ENCODE results near the gene SBF2. TPM values are rescaled to one million over a fixed set of nuclear protein-coding genes. Genes with fewer than 3 reads are reported as not detected.

SBF2 gene
- total RNA-seq, 1 donor from 2014 or later: 12.0 TPM

- ATAC-seq (ENCODE audit: low read depth) (no peak), DNase-seq (no peak)
- Mint-ChIP-seq H3K36me3 (ENCODE audit: low read depth) (no peaks in the 10 kb centered on the region), H3K27ac (no peak overlapping the region), H3K4me1 (peaks cover 9% of the 10 kb centered on the region), H3K4me3 (no peak overlapping the region), H3K9me3 (no peaks in the 10 kb centered on the region), H3K27me3 (peaks cover 23% of the 10 kb centered on the region)
- intact Hi-C loops (cut with micrococcal nuclease): no loop called here
- POLR2A ChIA-PET: no interaction called here
- no peak for TF ChIP-seq CTCF (IDR thresholded peaks at IDR 0.05)
- CTCF ChIA-PET: no interaction called here
Measured at GRCh38 chr11:10287140-10287539, 6.9 kb downstream of the SBF2 start.

- H3K27ac Mint-ChIP-seq: no peak overlapping the region
- DNase-seq (no peak), ATAC-seq (ENCODE audit: low read depth) (no peak)
- intact Hi-C loops (cut with micrococcal nuclease): no loop called here
- H3K27me3 Mint-ChIP-seq: peaks cover 19% of the 10 kb centered on the region
- CTCF ChIA-PET: no interaction called here
- H3K36me3 Mint-ChIP-seq (ENCODE audit: low read depth): no peaks in the 10 kb centered on the region
- no peak for TF ChIP-seq CTCF (IDR thresholded peaks at IDR 0.05)
- H3K4me1 Mint-ChIP-seq: peaks cover 9% of the 10 kb centered on the region
- POLR2A ChIA-PET: interaction anchor here (0.6 kb wide), 1 partner anchor 20 kb away, joined by 3 read pairs; no protein-coding TSS in a partner anchor
- no peak overlapping the region for H3K4me3 Mint-ChIP-seq
- no peaks in the 10 kb centered on the region for H3K9me3 Mint-ChIP-seq
Measured at GRCh38 chr11:10285148-10285802, 8.7 kb downstream of the SBF2 start.

GRCh38 chr11:10283991-10284390 is 10.0 kb downstream of the SBF2 start:
- H3K27ac Mint-ChIP-seq: no peak overlapping the region
- H3K4me1 Mint-ChIP-seq: peaks cover 9% of the 10 kb centered on the region
- no peak for TF ChIP-seq CTCF (IDR thresholded peaks at IDR 0.05)
- ATAC-seq (ENCODE audit: low read depth) (no peak), DNase-seq (no peak)
- H3K4me3 Mint-ChIP-seq: no peak overlapping the region
- ChIA-PET CTCF (no interaction called here), POLR2A (no interaction called here)
- intact Hi-C loops (cut with micrococcal nuclease): no loop called here
- no peaks in the 10 kb centered on the region for H3K9me3 Mint-ChIP-seq
- peaks cover 15% of the 10 kb centered on the region for H3K27me3 Mint-ChIP-seq
- no peaks in the 10 kb centered on the region for H3K36me3 Mint-ChIP-seq (ENCODE audit: low read depth)

GRCh38 chr11:10282117-10282516 is 11.9 kb downstream of the SBF2 start:
- H3K4me3 Mint-ChIP-seq: no peak overlapping the region
- no peak overlapping the region for H3K27ac Mint-ChIP-seq
- intact Hi-C loops (cut with micrococcal nuclease): no loop called here
- no peak for TF ChIP-seq CTCF (IDR thresholded peaks at IDR 0.05)
- DNase-seq (no peak), ATAC-seq (ENCODE audit: low read depth) (no peak)
- peaks cover 15% of the 10 kb centered on the region for H3K27me3 Mint-ChIP-seq
- POLR2A ChIA-PET: no interaction called here
- no peaks in the 10 kb centered on the region for H3K9me3 Mint-ChIP-seq
- CTCF ChIA-PET: interaction anchor here (1.9 kb wide), 1 partner anchor 26 kb away, joined by 4 read pairs; no protein-coding TSS in a partner anchor
- peaks cover 9% of the 10 kb centered on the region for H3K4me1 Mint-ChIP-seq
- H3K36me3 Mint-ChIP-seq (ENCODE audit: low read depth): no peaks in the 10 kb centered on the region

- ChIA-PET CTCF (no interaction called here), POLR2A (no interaction called here)
- H3K9me3 Mint-ChIP-seq: no peaks in the 10 kb centered on the region
- intact Hi-C loops (cut with micrococcal nuclease): no loop called here
- H3K4me3 Mint-ChIP-seq: no peak overlapping the region
- H3K27me3 Mint-ChIP-seq: no peaks in the 10 kb centered on the region
- no peak overlapping the region for H3K27ac Mint-ChIP-seq
- no peak for ATAC-seq (ENCODE audit: low read depth)
- peaks cover 6% of the 10 kb centered on the region for H3K4me1 Mint-ChIP-seq
- no peak for TF ChIP-seq CTCF (IDR thresholded peaks at IDR 0.05)
- no peaks in the 10 kb centered on the region for H3K36me3 Mint-ChIP-seq (ENCODE audit: low read depth)
- no peak for DNase-seq
Measured at GRCh38 chr11:10275714-10276113, 18.3 kb downstream of the SBF2 start.
